ENCODE results near the gene ZNF234. TPM values are rescaled to one million over a fixed set of nuclear protein-coding genes. Genes with fewer than 3 reads are reported as not detected.
"Not testable (repeated sequence)": the region's sequence is repeated elsewhere in the genome, so short reads cannot be mapped to it uniquely, and the experiment has no call there.

ZNF234 gene
- total RNA-seq (10 to 100 TPM; 20.8 to 22.7 TPM), polyA plus RNA-seq (1 to 10 TPM; 3.9 to 6.2 (median 4.8) TPM), total RNA-seq (5.9 to 33.1 (median 18.5) reads per million in 6 experiments)

- H3K36me3 Mint-ChIP-seq: peaks cover 26 to 35% (median 33%) of the 10 kb centered on the region in 3 donors
- POLR2A ChIA-PET: interaction anchor here (0.6 to 1.5 kb wide), 2 partner anchors 13 to 24 kb away, joined by 3 to 8 read pairs; partner anchors contain the start of gene ZNF226
- peak; percentile 86 to 94 for ATAC-seq
These were observed at the start of gene ZNF234 for GRCh38 chr19:44141191-44142058. ZNF234 (plus strand) TSS chr19:44141554; CDS start chr19:44144633, 3,079 bp downstream.

DNA sequence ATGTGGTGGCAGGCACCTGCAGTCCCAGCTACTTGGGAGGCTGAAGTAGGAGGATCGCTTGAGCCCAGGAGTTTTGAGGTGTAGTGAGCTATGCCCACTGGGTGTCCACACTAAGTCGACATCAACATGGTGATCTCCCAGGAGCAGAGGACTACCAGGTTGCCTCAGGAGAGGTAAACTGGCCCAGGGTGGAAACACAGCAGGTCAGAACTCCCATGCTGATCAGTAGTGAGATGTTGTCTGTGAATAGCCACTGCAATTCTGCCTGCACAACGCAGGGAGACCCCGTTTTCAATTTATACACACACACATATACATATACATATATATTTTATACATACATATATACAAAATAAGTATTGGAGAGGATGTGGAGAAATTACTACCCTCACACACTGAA, 49.2 kb upstream of the ZNF234 start:
- DNase-seq (no peak), ATAC-seq (no peak)
- peaks cover 7 to 21% (median 16%) of the 10 kb centered on the region in 4 donors for H3K4me1 Mint-ChIP-seq
- H3K36me3 Mint-ChIP-seq: peaks cover 10 to 22% (median 20%) of the 10 kb centered on the region in 3 donors
- POLR2A ChIA-PET: no interaction called here
- peaks cover 0 to 7% (median 0%) of the 10 kb centered on the region in 9 donors for H3K9me3 Mint-ChIP-seq
- H3K27ac Mint-ChIP-seq: no peak overlapping the region
- H3K4me3 Mint-ChIP-seq: peak overlapping the region in 1 of 10 donors; percentile 50
- no peaks in the 10 kb centered on the region for H3K27me3 Mint-ChIP-seq

More at GRCh38 chr19:44141191-44142058, at the start of gene ZNF234:
- Mint-ChIP-seq H3K4me1 (peaks cover 6 to 29% (median 21%) of the 10 kb centered on the region in 4 donors), H3K9me3 (peaks cover 5 to 39% (median 15%) of the 10 kb centered on the region in 9 donors), H3K4me3 (peak within 1 kb of the TSS; percentile 93 to 97 (median 95)), H3K27ac (peak within 1 kb of the TSS; percentile 64 to 95 (median 90)), H3K27me3 (no peaks in the 10 kb centered on the region)
- DNase-seq: peak; percentile 36 to 87 (median 63)

DNA sequence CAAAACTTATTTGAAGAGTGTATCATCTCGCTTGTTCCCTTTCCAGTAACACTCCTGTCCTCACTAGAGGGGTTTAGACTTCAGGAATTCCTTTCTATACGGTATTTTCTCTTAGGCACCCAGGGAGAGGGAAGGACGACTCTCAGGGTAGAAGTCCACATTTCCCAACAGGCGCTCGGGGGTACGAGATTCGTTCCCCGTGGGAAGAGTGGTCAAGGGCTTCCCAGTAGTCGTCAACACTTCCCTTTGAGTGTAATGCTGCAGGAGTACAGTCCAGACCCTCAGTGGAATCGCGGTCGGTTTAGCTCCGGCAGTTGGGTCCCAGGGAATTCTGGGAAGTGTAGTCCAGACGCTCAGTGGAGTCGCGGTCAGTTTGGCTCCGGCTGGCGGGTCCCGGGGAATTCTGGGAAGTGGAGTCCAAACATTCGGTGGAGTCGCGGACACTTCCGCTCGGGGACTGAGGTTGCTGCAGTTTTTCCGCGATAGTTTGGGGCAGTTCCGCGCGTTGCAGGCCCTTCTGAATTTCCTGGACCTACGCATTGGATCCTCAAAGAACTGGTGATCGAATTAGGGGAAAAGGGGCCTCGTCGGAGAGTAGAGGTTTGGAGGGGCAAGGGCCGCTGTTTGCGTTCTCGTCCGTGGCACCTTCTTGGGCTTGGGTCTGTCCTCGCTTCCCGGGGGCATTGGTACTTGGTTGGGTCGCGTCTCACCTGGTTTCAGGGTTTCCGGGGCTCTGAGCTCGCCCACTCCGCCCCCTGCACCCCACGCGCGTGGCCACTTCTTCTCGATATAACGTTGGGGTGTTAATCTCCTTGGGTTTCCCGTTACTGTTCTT, 47.2 kb upstream of the ZNF234 start, which contains the start of gene ZNF224:
TSS of gene ZNF224 (plus strand) at position 431 of the 835 bp plus-strand sequence. CDS start 3,513 bp downstream, outside the sequence.
- POLR2A ChIA-PET: interaction anchor here (0.6 to 2.5 kb wide), 9 partner anchors 16 to 1791 kb away, joined by 3 to 11 read pairs (median 4); partner anchors contain the start of genes ZNF226, ZNF230 and ZNF284
- Mint-ChIP-seq H3K27me3 (no peaks in the 10 kb centered on the region), H3K4me1 (peaks cover 9 to 29% (median 26%) of the 10 kb centered on the region in 4 donors), H3K27ac (peak within 1 kb of the TSS; percentile 81 to 97 (median 90)), H3K9me3 (peaks cover 0 to 7% (median 0%) of the 10 kb centered on the region in 9 donors), H3K4me3 (peak within 1 kb of the TSS; percentile 84 to 99 (median 98)), H3K36me3 (peaks cover 14 to 29% (median 22%) of the 10 kb centered on the region in 3 donors)
- DNase-seq (peak; percentile 59 to 89 (median 76)), ATAC-seq (peak; percentile 81 to 87)

GRCh38 chr19:44107751-44108150, 33.6 kb upstream of the ZNF234 start:
- Mint-ChIP-seq H3K4me1 (peaks cover 1 to 12% (median 8%) of the 10 kb centered on the region in 4 donors), H3K27me3 (no peaks in the 10 kb centered on the region), H3K27ac (no peak overlapping the region), H3K4me3 (no peak overlapping the region), H3K36me3 (peaks cover 42 to 67% (median 45%) of the 10 kb centered on the region in 3 donors), H3K9me3 (peaks cover 16 to 93% (median 56%) of the 10 kb centered on the region in 9 donors)
- ATAC-seq (no peak), DNase-seq (no peak)
- POLR2A ChIA-PET: no interaction called here

- H3K27ac Mint-ChIP-seq: no peak overlapping the region
- H3K9me3 Mint-ChIP-seq: peaks cover 10 to 76% (median 46%) of the 10 kb centered on the region in 9 donors
- no peaks in the 10 kb centered on the region for H3K27me3 Mint-ChIP-seq
- peaks cover 25 to 50% (median 32%) of the 10 kb centered on the region in 3 donors for H3K36me3 Mint-ChIP-seq
- ATAC-seq (no peak), DNase-seq (no peak)
- peaks cover 4 to 27% (median 17%) of the 10 kb centered on the region in 4 donors for H3K4me1 Mint-ChIP-seq
- POLR2A ChIA-PET: interaction anchor here (1.4 kb wide), 1 partner anchor 15 kb away, joined by 3 read pairs; no protein-coding TSS in a partner anchor
- no peak overlapping the region for H3K4me3 Mint-ChIP-seq
These were observed 31.9 kb upstream of the ZNF234 start for GRCh38 chr19:44109458-44109857.

GRCh38 chr19:44111910-44112463, 29.4 kb upstream of the ZNF234 start:
- peaks cover 14 to 36% (median 29%) of the 10 kb centered on the region in 3 donors for H3K36me3 Mint-ChIP-seq
- POLR2A ChIA-PET: interaction anchor here (0.8 kb wide), 1 partner anchor 53 kb away, joined by 3 read pairs; the partner anchor contains the start of gene ZNF226
- ATAC-seq (no peak), DNase-seq (peak in 1 of 10 donors; percentile 0)
- peaks cover 6 to 52% (median 33%) of the 10 kb centered on the region in 9 donors for H3K9me3 Mint-ChIP-seq
- H3K27ac Mint-ChIP-seq: peak overlapping the region in 2 of 10 donors; percentile 44 to 69
- H3K27me3 Mint-ChIP-seq: no peaks in the 10 kb centered on the region
- H3K4me3 Mint-ChIP-seq: peak overlapping the region; percentile 1 to 100 (median 99)
- H3K4me1 Mint-ChIP-seq: peaks cover 8 to 38% (median 31%) of the 10 kb centered on the region in 4 donors

- POLR2A ChIA-PET: interaction anchor here (2.1 kb wide), 1 partner anchor 192 kb away, joined by 7 read pairs; the partner anchor contains the start of gene ZNF235
- Mint-ChIP-seq H3K4me1 (peaks cover 7 to 37% (median 31%) of the 10 kb centered on the region in 4 donors), H3K9me3 (peaks cover 0 to 44% (median 25%) of the 10 kb centered on the region in 9 donors), H3K36me3 (peaks cover 16 to 35% (median 21%) of the 10 kb centered on the region in 3 donors), H3K4me3 (peak overlapping the region; percentile 96 to 100 (median 100)), H3K27ac (peak overlapping the region; percentile 87 to 97 (median 94)), H3K27me3 (no peaks in the 10 kb centered on the region)
- no peak for ATAC-seq
- DNase-seq: no peak
These were observed 28.6 kb upstream of the ZNF234 start for GRCh38 chr19:44112802-44113137.

DNA sequence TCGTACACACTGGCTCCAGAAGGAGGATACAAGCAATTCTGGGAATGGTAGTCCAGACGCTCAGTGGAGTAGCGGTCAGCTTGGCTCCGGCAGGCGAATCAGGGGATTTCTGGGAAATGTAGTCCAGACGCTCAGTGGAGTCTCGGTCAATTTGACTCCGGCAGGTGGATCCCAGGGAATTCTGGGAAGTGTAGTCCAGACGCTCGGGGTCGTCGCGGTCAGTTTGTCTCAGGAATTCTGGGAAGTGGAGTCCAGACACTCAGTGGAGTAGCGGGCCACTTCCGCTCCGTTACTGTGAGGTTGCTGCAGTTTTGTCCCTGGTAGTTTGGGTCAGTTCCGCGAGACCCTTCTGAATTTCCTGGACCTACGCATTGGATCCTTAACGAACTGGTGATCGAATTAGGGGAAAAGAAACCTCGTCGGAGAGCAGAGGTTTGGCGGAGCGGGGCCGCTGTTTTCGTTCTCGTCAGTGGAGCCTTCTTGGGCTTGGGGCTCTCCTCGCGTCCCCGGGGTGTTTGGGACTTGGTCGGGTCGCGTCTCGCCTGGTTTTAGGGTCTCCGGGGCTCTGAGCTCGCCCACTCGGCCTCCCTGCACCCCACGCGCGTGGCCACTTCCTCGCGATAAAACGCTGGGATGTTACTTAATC, 28.1 kb upstream of the ZNF234 start, which contains the start of gene ZNF225:
TSS of gene ZNF225 (plus strand) at position 262 of the 646 bp plus-strand sequence. CDS start 2,429 bp downstream, outside the sequence.
- Mint-ChIP-seq H3K36me3 (peaks cover 17 to 33% (median 20%) of the 10 kb centered on the region in 3 donors), H3K9me3 (peaks cover 0 to 39% (median 20%) of the 10 kb centered on the region in 9 donors), H3K27ac (peak within 1 kb of the TSS; percentile 87 to 97 (median 94)), H3K27me3 (no peaks in the 10 kb centered on the region), H3K4me3 (peak within 1 kb of the TSS; percentile 96 to 100 (median 100)), H3K4me1 (peaks cover 7 to 37% (median 31%) of the 10 kb centered on the region in 4 donors)
- peak; percentile 97 for ATAC-seq
- POLR2A ChIA-PET: interaction anchor here (0.8 to 2.1 kb wide), 3 partner anchors 52 to 286 kb away, joined by 3 to 7 read pairs (median 3); partner anchors contain the start of genes ZNF226, ZNF235 and ZNF283
- DNase-seq: peak; percentile 52 to 92 (median 82)

- peaks cover 7 to 37% (median 31%) of the 10 kb centered on the region in 4 donors for H3K4me1 Mint-ChIP-seq
- POLR2A ChIA-PET: interaction anchor here (0.6 to 2.1 kb wide), 5 partner anchors 51 to 1119 kb away, joined by 3 to 7 read pairs (median 3); partner anchors contain the start of genes ZNF226, ZNF235 and ZNF283
- H3K27ac Mint-ChIP-seq: peak overlapping the region in 9 of 10 donors; percentile 87 to 97 (median 94)
- DNase-seq (peak in 1 of 10 donors; percentile 5), ATAC-seq (peak in 1 of 2 donors; percentile 11)
- peak overlapping the region; percentile 96 to 100 (median 100) for H3K4me3 Mint-ChIP-seq
- peaks cover 15 to 33% (median 26%) of the 10 kb centered on the region in 3 donors for H3K36me3 Mint-ChIP-seq
- peaks cover 0 to 34% (median 18%) of the 10 kb centered on the region in 9 donors for H3K9me3 Mint-ChIP-seq
- H3K27me3 Mint-ChIP-seq: no peaks in the 10 kb centered on the region
These were observed 27.5 kb upstream of the ZNF234 start for GRCh38 chr19:44113784-44114390.

DNA sequence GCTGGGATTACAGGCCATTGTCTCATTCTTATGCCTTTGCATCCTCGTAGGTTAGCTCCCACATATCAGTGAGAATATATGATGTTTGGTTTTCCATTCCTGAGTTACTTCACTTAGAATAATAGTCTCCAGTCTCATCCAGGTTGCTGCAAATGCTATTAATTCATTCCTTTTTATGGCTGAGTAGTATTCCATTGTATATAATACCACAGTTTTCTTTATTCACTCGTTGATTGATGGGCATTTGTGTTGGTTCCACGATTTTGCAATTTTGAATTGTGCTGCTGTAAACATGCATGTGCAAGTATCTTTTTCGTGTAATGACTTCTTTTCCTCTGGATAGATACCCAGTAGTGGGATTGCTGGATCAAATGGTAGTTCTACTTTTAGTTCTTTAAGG, 20.2 kb upstream of the ZNF234 start:
- DNase-seq, POLR2A ChIA-PET, ATAC-seq, H3K27ac Mint-ChIP-seq, H3K27me3 Mint-ChIP-seq, H3K4me3 Mint-ChIP-seq: not testable (repeated sequence)
- Mint-ChIP-seq H3K36me3 (peaks cover 69 to 95% (median 90%) of the 10 kb centered on the region in 3 donors), H3K9me3 (peaks cover 23 to 68% (median 55%) of the 10 kb centered on the region in 9 donors), H3K4me1 (peaks cover 7 to 12% (median 10%) of the 10 kb centered on the region in 4 donors)

Measured in naive thymus-derived CD8-positive, alpha-beta T cell (primary cell).